HG02885 (cell line): ENCODE measurements around the gene DLX3.

Experiments used
- ATAC-seq: cut with Tn5 transposase; IDR thresholded peaks from one replicate; pipeline ENCODE4 v1.9.1; 2021; ENCODE audit warnings: mild to moderate bottlenecking; ENCODE audit not compliant: unreplicated experiment, poor library complexity

DLX3 gene

DNA sequence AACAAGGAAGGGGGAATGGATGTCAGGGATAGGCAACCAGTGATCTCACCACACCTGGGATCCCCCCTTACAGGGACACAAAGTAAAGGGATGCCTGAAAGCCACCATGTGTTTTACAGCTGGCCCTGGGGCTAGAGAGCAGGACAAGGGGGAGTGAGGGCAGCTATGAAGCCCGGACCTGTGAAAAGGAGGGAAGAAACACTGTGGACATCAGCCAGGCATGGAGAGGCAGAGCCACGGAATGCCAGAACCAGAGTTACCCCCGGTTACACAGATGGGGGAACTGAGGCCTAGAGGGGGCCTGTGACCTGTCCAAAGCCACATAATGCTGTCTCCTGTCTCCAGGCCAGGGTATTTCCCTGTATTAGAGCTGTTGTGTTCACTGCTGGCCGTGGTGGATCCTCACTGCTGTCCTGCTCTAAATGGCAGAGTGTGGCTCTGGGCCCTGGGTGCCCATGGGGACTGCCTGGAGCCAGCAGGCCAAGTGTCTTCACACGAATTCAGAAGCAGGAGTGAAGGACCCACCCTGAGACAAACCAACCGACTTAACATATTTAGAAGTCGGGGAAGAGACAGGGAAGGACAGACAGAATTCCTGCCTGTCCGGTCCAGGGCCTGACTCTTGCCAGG lies 31.1 kb upstream of the DLX3 start:
- no peak for ATAC-seq

DNA sequence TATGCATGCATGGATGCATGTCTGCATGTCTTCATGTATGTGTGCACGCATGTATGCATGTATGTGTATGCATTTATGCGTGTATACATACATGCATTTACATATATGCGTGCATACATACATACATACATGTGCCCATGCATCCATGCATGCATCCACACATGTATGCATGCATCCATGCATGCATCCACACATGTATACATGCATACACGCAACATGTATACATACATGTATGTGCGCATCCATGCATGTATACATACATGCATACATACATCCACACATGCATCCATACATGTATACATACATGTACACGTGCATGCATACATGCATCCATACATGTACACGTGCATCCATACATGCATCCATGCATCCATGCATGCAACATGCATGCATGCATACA lies 29.8 kb upstream of the DLX3 start:
- ATAC-seq = no peak

DNA sequence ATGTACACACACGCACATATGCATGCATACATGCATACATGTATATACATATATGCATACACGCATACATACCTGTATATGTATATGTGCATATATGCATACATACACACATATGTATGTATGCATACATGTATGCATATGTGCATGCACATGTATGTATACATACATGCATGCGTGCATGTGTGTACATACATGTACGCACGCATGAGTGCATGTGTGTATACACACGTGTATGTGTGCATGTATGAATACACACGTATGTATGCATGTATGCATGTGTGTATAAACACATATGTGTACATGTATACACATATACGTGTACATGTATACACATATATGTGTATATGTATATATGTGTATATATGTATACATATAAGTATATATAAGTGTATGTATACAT lies 28.5 kb upstream of the DLX3 start:
- ATAC-seq = no peak

DNA sequence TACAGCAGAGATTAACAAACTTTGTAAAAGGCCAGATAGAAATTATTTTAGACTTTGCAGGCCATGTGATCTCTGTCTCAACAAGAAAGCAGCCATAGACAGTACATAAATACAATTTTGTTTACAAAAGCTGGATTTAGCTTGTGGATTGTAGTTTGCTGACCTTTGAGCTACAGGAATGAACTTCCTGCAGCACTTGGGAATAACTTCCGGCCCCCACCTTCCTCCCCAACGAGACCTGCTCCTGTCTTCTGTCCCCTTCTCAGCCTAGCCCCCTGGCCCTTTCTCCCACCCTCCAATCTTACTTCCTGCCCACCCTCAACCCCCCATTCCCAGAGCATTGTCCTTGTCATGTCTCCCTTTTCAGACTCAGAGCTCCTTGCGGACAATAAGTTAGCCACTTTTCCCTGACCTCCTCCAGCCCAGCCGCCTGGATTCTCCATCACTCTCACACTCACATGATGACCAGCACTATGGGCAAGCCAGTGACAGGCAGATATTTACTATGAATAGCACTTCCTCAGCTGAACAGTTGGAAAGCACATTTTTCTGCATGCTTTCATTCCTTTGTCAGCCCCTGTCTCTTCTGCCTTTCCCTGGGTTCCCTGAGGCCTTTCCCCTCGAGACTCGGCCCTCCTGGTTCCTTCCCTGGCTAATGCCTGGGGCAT lies 27.6 kb upstream of the DLX3 start:
- ATAC-seq = no peak

DNA sequence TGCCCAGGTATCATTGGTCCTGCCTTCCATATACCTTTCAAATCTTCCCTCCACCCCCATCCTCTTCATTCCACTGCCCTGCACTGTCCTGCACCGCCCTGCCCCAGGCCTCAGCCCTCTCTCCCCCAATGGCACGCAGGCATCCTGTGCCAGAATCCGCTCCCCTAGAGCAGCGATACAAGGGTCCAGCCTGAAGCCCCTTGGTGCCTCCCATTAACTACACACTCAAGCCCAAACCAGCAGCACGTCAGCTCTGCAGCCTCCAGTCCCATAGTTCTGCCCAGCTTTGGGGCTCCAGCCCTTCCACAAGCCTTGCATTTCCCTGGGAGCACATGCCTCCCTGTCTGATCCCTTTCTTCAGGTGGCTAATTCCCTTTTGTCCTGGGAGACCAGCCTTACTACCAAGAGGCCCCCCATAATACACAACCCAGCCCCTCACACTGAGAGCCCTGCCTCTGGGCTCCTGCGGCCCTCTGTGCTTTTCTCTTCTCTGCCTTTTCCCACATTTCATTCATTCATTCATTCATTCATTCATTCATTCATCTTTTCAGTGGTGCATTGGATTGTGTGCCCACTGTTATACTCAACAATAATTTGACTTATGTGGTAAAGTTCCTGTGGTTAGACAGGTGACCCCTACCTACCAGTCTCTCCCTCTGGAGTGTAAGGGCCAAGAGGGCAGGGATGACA lies 26.8 kb upstream of the DLX3 start:
- ATAC-seq = no peak

DNA sequence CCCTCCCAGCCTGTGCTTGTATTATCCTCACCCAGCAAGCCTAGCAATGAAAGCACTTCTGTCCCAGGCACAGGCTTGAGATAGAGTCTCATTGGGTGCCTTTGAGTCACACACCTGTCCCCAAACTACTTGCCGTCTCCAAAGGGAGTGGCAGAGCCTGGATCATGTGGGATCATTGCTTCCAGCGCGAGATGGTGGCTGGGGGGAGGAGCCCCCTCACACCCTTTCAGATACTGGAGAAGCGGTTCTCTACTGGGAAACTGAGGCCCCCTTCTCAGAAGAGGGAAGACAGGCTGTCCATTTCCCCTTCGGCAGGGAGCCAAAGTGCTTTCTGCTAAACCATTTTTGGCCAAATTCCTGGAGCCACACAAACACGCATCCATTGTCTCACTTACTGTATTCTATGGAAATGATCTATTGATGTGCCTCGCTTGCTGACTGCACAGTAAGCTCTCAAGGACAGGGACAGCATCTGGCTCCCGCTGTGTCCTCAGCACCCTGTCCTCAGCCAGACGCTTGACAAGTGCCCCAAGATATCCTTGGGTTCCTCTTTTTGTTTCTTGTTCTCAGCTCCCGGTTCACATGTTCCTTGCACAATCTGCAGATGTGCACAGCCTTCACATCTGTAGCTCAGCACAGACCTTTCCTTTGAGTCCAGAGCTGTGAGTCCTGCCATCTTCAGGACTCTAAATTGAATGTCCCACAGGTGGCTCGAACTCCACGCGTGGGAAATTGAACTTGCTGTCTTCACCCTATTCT lies 26.0 kb upstream of the DLX3 start:
- ATAC-seq = no peak

DNA sequence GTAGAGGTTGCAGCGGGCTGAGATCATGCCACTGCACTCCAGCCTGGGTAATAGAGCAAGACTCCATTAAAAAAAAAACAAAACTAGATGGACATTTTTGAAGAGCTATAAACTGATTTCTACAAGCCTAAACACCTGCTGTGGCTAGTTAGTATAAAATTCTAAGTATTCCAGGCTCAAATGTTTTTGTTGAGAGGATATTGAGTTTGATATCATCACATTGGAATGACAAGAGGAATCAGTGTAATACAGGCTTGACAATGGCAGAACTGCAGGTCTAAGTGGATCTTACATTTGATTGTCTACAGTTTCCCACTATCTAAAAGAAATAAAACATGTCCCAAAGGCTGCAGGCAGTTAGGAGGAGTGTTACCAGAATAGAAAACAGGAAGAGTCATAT lies 23.9 kb upstream of the DLX3 start:
- ATAC-seq = no peak

DNA sequence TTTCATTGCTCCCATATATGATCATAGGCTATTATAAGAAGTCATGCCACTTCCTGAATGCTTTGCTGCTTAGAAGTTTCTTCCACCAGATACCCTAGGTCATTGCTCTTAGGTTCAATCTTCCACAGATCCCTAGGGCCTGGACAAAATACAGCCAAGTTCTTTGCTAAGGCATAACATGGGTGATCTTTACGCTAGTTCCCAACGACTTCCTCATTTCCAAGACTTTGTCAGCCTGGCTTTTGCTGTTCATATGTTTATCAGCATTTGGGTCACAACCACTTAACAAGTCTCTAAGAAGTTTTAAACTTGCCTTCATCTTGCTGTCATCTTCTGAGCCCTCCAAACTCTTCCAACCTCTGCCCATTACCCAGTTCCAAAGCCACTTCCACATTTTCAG lies 20.1 kb upstream of the DLX3 start:
- no peak for ATAC-seq

DNA sequence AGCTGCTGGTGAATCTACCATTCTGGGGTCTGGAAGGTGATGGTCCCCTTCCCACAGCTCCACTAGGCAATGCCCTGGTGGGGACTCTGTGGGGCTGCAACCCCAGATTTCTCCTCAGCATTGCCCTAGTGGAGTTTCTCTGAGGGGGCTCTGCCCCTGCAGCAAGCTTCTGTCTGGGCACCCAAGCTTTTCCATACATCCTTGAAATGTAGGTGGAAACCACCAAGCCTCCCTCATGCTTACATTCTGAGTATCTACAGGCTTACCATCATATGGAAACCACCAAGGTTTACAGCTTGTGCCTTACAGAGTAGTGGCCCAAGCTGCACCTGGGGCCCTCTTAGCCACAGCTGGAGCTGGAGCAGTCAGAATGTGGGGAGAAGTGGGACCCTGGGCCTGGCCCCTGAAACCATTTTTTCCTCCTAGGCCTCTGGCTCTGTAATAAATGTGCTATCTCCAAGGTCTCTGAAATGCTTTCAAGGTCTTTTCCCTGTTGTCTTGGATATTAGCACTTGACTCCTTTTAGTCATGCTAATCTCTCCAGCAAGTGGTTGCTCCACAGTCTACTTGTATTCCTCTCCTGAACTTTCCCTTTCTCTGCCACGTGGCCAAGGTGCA lies 19.6 kb upstream of the DLX3 start:
- no peak for ATAC-seq

DNA sequence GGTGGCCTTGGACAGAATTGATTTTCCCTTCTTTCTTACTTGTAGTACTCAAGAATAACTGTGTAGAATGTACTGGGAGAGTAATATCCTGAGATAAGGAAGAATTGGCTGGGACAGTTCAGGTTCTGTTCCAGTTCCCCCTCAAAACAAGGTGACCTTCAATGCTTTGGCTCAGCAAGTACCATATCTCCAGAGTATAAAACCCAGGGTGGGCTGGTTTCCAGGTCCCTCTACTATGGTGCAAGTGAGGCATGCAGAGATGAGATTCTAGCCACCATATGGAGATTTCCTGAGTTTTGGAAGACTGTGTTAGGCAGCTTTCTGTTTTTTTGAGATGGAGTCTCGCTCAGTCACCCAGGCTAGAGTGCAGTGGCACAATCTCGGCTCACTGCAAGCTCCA lies 18.1 kb upstream of the DLX3 start:
- ATAC-seq = no peak

DNA sequence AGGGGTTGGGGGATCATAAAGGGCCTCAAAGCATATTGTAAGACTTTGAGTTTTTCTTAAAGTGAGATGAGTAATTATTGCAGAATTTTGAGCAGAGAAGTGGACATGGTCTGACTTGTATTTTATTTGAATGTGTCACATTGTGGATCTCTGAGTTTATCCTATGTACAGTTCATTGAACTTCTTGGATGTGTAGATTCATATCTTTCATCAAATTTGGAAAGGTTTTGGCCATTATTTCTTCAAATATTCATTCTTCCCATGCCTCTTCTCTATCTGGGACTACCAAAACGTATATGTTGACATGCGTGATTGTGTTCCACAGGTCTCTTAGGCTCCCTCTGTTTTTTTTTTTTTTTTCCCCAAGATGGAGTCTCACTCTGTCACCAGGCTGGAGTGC lies 14.3 kb upstream of the DLX3 start:
- ATAC-seq = no peak

DNA sequence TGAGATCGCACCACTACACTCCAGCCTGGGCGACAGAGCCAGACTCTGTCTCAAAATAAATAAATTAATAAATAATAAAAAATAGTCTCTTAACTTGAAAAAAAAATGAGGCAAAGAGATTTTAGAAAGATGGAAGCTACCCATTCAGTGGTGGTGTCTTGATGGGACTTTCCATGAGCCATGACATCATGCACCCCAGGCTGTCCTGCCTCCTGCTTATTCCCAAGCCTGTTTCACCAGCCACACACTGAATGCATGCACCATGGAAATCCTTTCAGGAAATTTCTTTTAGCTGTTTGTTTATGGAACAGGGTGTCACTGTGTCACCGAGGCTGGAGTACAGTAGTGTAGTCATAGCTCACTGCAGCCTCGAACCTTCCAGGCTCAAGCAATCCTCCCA lies 8.9 kb upstream of the DLX3 start:
- no peak for ATAC-seq

DNA sequence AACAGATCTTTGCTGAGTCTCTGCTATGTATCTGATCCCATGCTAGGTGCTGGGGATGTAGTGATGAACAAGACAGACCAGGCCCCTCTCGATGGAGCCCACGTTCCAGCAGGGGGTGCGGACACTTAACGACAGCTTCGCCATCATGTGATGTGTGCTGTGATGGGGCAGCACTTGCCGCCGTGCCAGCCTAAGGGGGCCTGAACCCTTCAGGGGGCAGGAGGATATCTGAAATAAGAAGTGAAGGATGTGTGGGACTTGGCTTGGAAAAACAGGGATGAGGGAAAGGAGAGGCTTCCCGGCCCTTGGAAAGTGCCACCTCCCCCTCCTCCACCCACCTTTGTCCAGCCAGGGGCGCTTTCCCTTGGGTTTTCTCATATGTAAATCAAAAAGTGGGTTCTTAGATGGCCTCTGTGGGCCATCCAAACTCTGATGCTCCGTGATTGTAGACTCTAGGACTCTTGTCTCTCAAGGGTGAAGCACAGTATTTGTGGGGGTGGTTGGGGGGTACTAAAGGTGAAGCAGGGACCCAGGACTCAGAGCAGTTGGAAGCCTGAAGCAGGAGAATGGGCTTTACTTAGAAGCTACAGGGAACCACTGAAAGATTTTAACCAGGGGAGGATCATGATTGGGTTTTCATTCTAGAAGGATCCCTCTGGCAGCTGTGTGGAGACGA lies 4.0 kb upstream of the DLX3 start:
- ATAC-seq = no peak

DNA sequence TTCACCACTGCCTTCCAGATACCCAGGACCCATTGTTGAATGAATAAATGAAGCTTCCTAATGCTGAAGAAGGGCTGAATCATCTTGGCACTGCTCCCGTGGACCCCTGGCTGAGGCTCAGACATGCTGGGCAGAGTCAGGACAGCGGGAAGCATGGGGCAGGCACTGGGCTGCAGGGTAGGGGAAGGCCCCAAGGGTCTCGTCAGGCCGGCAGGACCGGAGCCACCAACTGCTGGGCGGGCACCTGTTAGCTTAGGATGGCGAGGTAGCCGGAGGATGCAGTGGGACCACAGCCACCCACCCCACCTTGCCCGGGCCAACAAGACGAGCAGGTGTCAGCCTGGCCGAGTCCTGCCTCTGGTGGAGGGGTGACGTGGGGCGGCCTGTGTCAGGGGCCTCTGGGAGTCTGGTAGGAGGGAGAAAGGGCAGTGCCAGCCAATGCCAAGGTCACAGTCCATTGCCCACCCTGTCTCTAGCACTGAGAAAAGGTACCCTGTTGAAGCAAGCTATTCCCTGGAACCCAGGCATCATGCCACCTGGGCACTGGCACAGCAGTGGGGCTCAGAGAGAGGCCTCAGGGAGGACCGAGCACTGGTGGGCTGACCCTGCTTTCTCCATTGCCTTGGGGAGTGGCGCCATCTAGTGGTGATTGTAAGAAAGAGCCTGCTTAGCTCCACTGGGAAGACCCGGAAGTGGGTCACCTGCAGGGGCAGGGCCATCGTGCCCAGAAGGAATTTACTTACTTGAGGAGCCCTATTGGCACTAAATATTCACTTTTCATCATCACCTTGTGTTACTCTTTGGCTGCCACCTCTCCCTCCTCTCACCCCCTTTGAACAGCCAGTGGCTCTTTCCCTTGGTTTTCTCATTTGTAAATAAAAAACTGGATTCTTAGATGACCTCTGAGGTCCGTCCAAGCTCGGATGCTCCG lies 3.0 kb upstream of the DLX3 start:
- ATAC-seq = no peak

DNA sequence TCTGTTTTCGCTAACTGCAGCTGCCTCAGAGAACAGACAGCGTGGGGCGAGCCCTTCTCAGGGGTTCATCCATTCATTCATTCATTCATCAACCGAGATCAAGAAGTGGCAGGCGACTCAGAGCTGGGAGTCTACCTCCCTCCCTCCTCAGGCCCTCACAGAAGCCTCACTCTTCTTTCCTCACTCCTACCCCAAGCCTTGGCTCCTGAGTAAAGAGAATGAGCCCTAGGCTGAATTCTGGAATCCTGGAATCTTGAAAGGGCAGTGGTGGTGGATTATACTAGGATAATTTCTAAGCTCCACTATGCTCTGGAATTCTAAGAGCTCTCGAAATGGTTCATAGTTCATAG lies 2.3 kb upstream of the DLX3 start:
- no peak for ATAC-seq

DNA sequence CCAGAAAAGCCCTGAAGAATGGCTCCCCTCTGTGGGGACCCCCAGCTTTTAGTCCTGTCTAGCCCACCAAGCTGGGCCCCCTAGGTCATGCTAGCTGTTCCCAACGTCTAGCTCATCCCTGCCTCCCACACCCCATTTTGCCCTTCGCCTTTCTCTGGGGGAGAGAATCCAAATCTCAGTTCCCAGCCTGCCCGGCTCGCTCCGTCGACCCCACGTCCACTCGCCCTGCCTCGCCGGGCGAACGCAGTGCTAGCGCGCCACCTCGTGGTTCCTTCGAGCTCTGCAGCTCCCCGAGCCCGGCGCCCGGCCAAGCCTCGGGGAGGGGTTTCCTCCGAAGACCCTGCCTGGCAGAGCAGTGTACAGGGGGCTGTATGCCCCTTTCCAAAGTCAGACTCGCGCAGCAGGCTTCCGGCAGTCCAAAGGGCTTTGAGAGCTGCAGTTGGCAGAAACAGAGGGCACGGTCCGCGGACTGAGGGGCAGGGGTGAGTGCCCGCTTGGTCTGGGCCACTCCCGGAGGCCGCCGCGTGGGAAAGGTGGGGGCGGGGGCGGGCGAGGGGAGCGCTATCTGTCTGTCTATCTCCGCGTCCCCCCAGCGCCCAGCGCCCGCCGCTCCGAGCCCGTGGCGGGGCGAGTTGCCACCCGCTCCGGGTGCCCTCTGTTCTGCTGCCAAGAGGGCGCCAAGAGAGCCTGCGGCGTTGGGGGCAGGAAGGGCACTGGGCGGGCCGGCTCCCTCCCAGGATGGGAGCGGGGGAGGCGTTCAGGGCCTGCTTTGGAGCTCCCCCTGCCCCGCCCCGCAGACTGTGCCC lies 1.7 kb upstream of the DLX3 start:
- ATAC-seq = no peak

DNA sequence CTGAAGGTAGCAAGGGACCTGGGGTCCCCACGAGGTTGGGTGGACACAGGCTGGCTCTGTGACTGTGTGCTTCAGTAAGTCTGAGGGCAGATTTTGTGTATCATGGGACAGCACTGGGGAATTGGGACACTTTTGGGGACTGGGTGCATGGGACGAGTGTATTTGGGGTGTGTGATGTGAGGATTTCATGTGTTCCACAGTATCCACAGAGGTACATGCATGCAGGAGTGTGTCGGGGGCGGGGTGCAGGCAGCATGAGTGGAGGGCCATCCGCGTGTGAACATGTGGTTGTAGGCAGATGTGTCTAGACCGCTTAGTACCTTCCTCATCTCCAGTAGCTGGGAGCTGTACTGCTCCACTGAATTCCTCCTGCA lies 1.1 kb upstream of the DLX3 start:
- ATAC-seq = no peak
